ENCODE measurements around the gene CARD19.

CARD19 gene

DNA sequence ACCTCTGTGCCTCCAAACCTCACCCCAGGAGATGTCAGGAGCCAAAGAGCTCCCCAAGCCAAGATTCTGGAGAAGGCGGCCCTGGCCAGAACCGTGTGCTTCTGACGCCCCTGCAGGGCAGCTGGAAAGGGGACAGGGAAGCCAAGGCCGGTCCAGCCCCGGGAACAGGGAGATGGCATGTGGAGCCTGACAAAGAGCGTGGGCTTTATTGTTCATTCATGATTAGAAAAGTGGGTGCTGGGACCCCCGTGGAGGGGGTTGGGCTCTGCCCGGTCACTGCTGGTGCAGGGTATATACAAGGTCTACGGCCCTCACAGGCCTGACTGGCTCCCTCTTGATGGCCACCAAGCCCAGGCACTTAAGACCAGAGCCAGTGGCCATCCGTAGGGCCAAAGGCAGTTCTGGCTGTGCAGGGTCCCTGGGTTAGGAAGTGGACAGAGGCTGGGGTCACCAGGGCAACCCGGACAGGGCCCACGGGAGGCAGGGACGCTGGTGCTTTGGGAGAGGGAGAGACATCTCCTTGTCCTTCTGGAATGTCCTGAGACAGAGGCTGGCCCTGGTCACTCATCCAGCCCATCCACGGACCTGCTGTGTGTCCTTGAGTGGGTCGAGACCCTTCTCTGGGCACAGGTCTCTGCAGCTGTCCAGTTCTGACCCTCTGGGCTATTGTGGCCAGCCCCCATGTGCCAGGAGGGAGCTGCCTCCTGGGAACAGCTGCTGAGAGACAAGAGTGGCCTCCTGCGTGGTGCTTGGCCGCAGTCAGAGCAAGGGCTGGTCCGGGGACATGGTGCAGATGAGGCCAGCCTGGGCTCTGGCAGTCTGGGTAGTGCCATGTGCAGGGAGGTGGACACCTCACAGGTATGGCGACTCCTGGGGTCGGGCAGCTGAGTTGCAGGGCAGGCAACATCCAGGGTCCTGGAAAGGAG is 25.6 kb downstream of the CARD19 start:
- DNase-seq = no peak

DNA sequence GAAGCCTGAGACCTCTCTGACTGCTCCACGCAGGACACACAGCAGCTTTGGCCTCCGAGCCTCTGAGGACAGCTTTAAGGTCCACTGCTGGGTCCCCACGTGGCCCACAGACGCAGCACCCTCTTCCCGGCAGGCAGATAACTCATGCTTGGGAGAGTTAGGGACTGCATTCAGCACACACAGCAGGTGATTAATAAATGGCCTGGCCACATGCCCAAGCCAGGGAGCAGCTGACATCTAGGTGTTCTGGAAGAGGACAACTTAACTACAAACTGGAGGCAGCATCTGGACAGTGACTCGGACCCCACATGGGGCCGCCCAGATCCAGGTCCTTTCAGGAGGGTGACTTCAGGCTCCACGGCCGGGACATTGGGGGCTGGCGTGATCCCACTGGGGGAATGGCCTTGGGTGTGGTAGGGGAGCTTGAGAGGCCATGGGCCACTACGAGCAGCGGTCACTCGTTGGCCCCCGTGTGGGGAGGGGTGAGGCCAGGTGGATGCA is 26.8 kb downstream of the CARD19 start:
- DNase-seq = no peak

DNA sequence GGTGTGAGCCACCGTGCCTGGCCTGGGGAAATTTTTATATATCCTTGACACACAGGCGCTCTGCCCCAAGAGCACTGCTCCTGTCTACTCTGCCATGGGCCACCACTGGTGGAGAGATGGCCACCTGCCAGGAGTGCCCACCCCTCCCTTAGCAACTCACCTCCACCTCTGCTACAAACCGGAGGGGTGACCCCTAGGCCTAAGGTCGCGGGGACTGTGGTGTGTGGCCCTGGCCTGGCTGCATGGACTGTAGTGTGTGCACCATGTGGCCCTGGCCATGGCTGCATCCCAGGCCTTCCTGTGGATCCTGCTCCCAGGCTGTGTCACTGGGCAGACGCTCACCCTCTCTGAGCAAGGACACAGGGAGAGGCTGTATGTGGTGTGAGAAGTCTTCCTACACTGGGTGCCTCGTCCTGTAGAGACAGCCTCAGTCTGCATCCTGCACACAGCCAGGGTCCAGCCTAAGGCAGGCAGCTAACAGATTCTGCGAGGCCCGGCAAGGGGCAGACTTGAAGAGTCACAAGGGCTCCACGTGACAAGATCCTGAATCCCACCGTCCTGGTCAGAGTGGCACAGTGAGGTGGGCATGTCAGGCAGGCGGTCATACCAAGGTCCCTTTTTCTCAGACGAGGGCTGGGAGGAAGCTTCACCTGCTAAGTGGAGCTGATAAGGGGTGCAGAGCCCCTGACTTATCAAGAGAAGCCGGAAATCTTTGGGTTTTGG is 27.7 kb downstream of the CARD19 start:
- DNase-seq = no peak

DNA sequence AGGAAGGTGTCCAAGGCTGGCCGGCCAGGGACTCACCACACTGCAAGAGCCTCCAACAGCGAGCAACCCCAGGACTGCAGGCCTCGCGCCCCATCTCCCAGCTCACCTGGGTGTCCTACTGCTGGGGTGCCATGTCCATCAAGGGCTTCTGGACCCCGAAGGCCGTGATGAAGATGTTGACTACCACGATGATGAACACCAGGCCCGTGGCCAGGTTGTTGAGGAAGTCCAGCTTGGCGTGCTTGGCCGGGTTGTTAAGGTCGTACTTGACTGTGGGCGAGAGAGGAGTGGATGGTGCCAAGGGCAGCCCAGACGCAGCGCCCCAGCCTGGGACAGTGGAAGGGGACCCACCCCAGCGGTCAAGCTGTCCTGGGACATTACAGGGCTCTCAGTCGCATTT is 28.8 kb downstream of the CARD19 start:
- no peak for DNase-seq

DNA sequence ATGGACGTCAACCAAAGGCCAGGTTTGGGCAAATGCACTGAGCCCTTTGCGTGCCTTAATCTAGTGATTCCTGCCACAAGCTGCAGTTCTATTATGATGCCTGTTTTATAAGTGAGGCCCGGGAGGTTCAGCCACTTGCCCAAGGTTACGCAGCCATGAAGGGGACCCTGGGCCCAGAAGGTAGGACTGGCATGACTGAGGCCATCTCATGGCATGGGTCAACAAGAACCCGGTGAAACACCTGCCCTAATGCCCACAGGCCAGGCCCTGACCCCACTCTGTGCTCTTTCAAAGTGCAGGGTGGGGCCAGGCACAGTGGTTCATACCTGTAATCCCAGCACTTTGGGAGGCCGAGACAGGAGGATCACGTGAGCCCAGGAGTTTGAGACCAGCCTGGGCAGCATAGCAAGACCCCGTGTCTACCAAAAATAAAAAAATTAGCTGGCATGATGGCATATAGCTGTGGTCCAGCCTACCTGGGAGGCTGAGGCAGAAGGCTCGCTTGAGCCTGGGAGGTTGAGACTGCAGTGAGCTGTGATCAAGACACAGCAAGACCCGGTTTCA is 29.4 kb downstream of the CARD19 start:
- DNase-seq = no peak

DNA sequence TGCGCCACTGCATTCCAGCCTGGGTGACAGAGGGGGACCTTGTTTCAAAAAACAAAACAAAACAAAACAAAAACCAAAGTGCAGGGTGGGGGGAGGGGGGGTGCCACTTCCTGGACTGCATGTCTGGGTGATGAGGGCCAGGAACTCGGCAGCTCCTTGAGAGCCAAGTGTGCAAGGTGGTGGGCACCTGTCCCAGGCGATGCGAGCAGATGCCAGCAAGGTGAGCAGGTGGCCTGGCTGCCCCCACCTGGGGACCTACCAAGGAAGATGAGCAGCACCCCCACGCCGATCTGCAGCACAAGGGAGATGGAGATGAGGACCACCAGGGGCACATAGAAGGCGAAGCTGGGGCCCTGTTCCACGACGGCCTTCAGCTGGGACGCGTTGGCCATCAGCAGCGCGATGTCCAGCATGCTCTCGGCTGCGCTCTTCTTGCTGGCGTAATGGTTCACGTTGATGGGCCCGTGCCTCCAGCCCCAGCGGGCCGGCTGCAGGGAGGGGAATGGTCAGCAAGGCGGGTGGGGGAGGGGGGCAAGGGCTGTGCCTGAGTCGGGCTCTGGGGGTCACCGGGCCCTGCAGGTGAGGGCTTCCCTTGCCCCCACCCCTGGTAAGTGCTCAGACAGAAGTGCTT is 30.2 kb downstream of the CARD19 start:
- no peak for DNase-seq

DNA sequence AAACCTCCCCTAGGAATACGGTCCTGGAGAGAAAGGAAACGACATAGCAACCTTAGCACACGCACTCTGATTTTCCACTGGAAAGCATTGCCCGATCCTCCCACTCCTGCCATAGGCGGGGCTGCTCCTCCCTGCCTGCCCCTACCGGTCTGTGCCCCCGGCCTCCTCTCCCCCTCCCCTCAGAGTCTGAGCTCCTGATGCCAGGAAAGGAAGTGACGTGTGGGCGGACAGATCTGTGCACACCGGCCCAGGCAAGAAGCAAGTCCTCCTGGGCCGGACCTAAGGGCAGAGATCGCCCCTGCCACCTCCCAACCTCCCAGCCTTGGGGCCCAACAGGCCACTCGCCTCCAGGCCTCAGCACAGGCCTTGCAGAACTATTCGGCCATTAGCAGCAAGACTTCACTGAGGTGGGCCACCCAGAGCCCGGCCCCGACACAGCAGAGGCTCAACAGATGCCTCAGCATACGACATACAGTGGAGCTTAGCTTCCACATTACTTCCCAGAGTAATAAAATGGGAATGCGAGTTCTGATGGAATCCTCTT is 30.9 kb downstream of the CARD19 start:
- DNase-seq = no peak

DNA sequence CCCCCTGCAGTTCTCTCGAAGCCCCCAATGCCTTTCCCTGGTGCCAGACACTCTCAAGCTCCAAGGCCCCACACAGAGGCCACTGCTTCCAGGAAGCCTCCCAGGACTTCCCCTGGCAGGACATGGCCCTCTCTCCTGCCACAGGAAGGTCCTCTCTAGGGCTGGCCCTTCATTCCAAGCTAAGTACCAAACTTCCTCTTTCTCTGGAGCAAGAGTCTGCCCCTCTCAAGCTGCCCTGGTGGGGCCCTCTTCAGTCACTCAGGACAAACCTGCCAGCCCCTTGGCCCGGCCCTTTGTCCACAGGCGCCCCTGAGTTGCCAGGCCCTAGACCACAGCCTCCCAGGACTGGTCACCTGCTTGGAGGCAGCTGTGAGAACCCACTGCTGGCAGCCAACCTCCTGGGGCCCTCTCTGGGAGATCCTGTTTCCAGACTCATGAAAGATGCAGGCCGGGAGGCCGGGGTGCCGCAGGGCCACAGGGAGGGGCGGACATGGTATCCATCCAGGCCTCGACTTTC is 31.4 kb downstream of the CARD19 start:
- no peak for DNase-seq

DNA sequence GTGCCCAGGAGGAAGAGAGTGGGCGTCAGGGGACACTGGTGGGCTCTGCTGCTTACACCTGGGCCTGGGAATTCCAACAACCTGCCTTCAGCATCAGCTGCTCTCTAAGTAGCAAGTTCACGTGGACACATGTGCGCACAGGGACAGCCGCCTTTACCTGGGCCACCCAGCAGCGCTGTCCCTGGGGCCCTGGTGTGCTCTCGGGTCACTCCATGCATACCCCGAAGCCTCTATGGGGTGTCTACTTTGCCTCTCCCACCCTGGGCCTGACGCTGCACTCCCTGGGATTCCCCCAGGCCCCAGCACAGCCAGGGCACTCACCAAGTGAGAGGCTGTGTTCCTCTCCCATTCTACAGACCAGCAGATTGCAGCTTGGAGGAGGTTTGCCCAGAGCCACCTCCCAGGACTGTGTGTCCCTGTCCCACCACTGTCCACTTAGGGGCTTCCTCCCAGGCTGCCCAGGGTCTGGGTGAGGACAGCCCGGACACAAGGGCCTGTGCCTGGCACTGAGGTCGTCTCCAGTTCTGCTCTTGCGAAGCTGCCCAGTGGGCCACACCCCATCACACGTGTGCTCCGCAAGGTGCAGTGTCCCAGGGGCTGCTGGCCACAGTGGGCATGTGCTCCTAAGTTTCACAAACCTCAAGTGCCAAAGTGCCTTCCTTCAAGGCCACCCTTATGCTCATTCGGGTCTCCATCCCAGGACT is 32.1 kb downstream of the CARD19 start:
- no peak for DNase-seq

DNA sequence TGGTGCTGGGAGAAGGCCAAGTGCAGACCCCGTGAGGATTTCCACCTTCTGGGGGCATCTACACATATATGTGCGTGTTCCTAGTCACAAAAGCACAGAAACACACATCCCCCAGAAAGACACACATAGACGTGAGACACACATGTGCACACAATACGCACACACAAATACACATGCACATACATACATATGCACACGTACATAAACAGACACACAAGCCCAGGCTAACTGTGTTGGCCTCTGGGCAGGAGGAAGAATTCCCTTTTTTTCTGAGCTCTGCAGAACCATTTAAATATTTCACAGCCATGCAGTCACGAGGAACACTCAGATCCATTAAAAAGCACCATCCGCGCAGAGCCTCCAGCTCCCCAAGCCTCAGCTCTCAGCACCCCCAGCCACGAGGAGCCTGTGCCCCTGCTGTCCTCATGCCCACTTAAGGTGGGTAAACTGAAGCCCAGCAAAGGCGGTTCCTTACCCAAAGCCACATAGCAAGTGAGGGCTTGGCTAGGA is 32.8 kb downstream of the CARD19 start:
- DNase-seq = no peak

DNA sequence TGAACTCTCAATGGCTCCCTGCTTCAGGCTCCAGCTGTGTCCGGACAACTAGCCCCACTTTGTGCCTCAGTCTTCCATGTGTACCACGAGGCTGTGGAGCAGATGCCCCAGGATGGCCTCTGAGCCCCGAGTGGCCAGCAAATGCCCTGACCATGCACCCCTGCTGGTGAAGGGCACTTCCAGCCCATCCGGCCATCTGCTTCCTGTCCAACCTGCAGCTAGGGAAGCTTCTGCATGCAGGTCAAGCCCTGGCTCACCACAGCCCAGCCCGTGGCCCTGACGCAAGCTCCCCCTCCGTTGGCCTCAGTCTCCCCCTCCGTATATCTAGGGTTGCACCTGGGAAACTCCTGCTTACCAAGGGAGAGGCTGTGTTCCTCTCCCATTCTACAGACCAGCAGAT is 33.3 kb downstream of the CARD19 start:
- no peak for DNase-seq

DNA sequence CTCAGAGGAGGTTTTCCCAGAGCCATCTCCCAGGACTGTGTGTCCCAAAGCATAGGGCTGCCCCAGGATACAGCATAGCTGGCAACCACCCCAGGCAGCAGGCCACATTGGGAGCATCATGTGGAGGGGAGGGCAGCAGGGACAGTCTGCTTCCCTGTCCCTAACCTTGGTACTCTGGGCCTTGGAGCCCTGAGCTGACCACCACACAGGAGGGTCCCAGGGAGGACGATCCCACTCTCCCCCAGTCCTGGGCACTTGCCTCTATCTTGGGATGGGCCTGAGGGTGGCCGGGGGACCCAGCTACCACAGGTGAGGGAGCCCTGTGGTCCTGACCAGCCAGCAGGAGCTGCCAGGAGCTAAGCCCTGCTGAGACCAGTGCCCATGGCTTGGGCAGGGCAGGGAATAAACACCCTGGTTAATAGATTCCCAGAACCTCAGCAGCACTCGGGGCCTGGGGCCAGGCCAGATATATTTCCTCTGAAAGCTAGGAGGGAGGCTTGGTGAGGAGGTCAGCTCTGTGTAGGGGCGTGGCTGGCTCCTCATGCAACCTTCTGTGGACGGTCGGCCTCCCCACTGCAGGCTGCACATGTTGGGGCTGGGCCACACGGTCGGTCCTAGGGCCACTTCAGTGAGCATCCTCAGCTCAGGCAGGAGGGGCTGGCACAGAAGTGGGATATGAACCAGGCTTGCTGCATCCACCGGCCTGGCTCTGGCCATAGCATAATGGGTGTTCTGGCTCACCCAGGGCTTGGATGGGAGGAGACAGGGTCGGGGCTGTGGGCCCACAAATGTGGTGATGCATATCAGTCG is 33.9 kb downstream of the CARD19 start:
- DNase-seq = no peak

DNA sequence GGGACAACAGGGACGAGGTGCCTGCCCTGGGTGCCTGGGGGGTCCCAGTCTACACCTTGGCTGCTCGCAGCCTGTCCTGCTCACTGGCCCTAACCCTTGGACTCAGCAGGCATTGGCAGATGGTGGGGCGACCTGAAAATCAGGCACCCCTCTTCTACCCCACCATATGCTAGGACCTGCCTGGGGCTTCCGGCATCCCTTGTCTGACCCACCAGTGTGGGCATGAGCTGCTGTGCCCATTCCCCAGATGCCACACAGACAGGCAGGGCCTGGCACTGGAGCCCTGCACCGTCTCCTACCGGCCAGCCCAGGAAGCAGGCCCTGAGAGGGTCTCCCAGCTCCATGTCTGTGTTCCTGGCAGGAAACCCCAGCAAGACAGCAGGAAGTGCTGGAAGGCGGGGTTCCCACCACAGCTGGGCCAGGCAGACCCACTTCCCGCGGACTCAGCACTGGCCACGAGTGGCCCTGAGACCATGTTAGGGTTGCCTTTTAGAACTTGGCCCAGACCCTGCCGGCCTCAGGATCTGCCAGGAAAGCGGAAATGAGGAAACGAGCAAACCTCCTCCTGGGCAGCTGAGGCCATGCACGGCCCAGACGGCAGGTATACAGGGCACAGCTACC is 35.0 kb downstream of the CARD19 start:
- DNase-seq = no peak

DNA sequence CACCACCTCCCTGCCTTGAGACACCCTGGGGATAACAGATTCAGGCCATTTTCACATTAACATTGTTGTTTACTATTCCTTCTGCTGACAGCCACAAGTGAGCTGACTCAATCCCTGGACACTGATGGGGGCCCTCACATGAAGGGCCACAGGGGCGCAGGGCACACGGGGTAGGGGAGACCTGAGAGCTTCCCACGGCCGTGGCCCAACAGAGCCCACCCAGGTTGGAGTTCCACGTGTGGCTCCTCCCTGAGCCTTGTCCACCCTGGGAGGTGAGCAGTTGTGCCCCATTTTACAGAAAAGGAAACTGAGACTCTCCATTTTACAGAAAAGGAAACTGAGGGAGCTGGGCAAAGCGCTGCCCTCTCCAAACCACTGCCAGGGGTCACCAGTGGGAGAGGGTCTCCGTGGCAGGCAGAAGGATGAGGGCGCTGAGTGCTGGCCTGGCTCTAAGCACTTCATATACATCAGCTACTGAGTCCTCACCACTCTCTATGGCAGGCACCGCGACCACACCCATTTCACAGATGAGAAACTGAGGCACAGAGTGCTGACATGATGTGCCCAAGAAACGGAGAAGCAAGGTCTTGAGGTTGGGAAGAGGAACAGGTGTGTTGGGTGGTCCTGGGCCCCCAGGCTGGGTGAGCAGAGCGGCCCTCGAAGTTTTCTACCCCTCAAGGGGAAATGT is 35.7 kb downstream of the CARD19 start:
- no peak for DNase-seq

DNA sequence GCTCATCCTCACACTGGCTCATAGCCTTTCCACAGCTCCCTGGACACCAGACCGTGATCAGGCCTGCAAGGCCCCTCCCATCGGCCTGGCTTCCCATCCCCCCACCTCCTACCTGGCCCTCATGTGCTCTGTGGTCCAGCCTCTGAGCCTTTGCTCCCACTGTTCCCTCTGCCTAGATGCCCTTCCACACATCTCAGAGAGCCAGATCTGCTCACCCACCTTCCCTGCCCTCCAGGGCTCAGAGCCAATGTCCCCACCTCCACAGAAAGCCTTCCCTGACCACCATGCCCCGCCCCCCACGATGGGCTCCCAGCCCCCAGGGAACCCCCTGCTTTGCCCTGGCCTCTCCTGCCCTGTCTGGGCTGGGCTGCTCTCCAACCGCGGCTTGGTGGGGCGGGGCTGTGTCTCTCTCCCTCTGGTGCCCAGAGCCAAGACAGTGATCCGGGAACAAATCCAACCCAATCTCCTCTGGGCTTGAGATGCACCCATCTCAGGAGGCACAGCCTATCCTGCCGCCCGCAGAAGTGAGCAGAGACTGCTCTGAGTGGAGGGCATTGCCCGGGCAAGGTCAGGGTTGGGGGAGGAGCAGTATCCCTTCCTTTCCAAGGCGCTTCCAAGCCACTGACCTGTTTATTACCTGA is 36.4 kb downstream of the CARD19 start:
- no peak for DNase-seq

DNA sequence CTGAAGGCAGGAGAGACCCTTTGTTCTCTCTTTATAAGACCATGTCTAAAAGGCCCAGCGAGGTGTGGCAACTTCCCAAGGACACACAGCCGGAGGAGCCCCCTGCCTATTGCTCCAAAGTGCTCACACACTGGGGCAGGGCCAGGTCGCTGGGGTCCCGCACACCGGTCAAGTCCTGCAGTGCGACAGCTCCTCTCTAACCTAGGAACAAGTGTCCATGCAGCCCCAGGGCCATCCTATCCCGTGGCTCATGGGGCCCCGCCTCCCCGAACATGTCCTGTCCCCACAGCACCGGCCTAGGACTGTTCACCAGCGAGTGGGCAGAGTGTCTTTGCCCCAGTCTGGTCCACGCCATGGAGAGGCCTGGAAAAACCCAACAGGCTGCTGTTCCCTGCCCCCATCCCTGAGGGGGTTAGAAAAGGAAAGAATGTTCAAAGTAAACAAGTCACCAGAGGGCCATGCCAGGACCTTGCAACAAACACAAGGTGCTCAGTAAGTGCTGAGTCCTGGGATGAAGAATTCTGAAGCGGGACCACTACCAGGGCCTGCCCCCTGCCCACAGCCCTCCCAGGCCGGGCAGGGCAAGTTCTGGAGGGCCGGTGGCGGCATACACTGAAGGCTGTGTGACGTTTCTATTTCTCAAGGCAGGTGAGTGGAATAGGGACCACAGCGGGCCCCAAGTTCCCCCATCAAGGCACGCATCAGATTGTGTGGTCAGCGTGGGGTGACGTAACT is 37.1 kb downstream of the CARD19 start:
- no peak for DNase-seq

DNA sequence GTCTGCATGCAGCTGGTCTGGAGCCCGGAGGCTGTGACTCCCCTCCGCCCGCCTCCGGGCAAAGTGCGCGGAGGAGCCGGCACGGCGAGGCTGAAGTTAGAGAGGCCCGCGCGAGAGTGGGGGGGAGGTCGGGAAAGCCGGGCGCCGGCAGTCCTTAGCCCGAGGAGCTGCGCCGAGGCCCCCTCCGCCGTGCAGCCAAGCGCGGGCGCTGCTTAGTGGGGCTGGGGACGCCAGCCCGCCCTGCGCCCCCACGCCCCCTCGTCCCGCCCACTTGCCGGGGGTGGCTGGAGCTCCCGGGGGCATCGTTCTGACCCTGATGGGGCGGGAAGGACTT is 37.6 kb downstream of the CARD19 start:
- DNase-seq = peak; percentile 54

DNA sequence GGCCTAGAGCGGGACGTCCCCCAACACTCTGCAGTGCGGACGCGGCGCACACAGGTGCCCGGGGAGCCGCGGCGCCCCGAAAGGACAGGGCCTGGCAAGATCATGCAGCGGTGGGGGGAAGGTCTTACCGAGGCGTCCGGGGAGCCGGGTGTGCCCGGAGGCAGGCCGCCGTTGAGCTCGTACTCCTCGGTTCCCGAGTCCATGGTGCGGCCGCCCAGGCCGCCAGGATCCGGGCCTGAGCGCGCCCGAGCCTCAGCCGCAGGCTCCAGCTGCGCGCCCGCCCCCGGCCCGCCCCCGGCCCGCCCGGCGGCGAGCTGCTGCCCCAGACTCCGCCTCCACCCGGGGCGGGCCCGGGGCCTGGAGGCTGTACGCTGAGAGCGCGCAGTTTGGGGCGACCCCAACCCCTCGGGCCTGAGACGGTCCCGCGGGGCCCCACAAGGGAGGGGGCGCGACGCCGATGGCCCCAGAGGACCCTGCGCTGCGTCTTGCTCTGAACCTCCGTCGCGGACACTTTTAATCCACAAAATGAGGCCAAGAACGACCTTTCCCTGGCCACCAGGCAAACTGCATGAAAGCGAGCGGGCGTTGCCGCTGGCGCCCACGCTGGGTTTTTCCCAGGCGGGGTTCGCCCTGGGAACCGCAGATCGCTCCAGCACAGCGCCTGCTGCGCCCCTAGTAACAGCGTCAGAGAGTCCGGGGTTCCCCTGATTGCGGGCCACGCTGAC is 38.2 kb downstream of the CARD19 start, which contains the start of gene NINJ1:
NINJ1 (minus strand) TSS at position 237 of the 725 bp plus-strand sequence; CDS start at position 203, 34 bp downstream.
- peak; percentile 80 for DNase-seq

All from activated gamma-delta T cell (primary cell).